HUES48 (cell line): ENCODE measurements around the gene SYT13.
"Not testable (repeated sequence)": the region's sequence is repeated elsewhere in the genome, so short reads cannot be mapped to it uniquely, and the experiment has no call there.

Source experiments
- H3K27ac ChIP-seq: one replicate; pipeline ENCODE4 v1.7.0; 2013; ENCODE audit warnings: low read depth, low read length, inconsistent platforms
- H3K27me3 ChIP-seq: 2 replicates; pipeline ENCODE4 v1.6.1; 2013; ENCODE audit warnings: mild to moderate bottlenecking, low read length; ENCODE audit not compliant: control insufficient read depth, insufficient read depth
- H3K36me3 ChIP-seq: 2 replicates; pipeline ENCODE4 v1.6.1; 2013; ENCODE audit warnings: low read length; ENCODE audit not compliant: control insufficient read depth, insufficient read depth
- H3K4me1 ChIP-seq: 2 replicates; pipeline ENCODE4 v1.6.1; 2013; ENCODE audit warnings: mild to moderate bottlenecking, low read length; ENCODE audit not compliant: control insufficient read depth, insufficient read depth
- H3K4me3 ChIP-seq: 2 replicates; pipeline ENCODE4 v1.5.1; 2013; ENCODE audit warnings: mild to moderate bottlenecking, low read depth, low read length
- H3K9ac ChIP-seq: 2 replicates; pipeline ENCODE4 v1.6.1; 2013; ENCODE audit warnings: mild to moderate bottlenecking, low read depth, low read length, moderate library complexity
- H3K9me3 ChIP-seq: 2 replicates; pipeline ENCODE4 v1.6.1; 2013; ENCODE audit warnings: low read length; ENCODE audit not compliant: control insufficient read depth, insufficient read depth

Gene SYT13

GRCh38 chr11:45263773-45264172 lies 22.4 kb downstream of the SYT13 start:
- Histone ChIP-seq H3K4me3 (no peak overlapping the region), H3K4me1 (peaks cover 19% of the 10 kb centered on the region), H3K9me3 (no peaks in the 10 kb centered on the region), H3K27me3 (no peaks in the 10 kb centered on the region; the same call in 1 of the 2 replicates), H3K9ac (no peak overlapping the region), H3K27ac (no peak overlapping the region), H3K36me3 (no peaks in the 10 kb centered on the region)

DNA sequence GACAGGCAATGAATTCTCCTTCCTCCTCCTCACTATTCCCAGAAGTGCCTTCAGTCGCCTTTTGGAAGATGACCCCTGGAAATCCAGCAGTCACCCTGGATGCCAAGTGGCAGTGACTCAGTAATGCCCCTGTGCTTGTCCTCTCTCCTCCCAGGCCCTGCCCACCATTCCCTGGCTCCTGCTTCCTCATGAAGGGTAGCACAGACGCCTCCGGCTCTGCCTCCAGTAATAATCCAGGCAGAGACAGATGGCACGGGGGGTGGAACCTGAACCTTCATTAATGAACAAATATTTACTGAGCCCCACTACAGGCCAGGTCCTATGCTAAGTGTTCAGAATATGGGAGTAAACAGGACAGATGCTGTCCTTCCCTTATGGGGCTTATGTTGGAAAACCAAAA lies 23.2 kb downstream of the SYT13 start:
- Histone ChIP-seq H3K4me3 (no peak overlapping the region), H3K9me3 (no peaks in the 10 kb centered on the region), H3K36me3 (no peaks in the 10 kb centered on the region), H3K9ac (no peak overlapping the region), H3K27ac (no peak overlapping the region), H3K27me3 (no peaks in the 10 kb centered on the region), H3K4me1 (peaks cover 19% of the 10 kb centered on the region)

DNA sequence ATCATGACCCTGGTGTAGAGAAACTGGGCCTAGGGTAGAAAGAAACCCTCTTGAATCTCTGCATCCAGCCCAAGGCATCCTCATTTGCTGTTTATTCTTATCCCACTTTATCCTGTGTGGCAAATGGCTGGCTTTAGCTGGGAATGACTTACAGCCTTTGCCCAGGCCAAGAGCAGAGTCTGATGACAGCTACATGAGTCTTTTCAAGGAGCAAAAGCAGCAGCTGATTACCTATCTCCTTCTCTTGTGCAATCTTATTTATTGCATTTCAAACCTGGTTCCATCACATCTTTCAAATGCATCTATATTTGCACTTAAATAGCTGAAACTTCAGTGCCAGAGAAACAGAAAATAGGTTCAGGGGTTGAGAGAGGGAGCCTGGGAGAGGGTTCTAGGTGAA lies 26.1 kb downstream of the SYT13 start:
- Histone ChIP-seq H3K9me3 (no peaks in the 10 kb centered on the region), H3K27me3 (no peaks in the 10 kb centered on the region), H3K4me3 (no peak overlapping the region), H3K4me1 (peaks cover 19% of the 10 kb centered on the region), H3K9ac (no peak overlapping the region), H3K36me3 (no peaks in the 10 kb centered on the region), H3K27ac (no peak overlapping the region)

- H3K36me3 ChIP-seq = no peaks in the 10 kb centered on the region
- no peak overlapping the region for H3K27ac ChIP-seq
- H3K4me3 ChIP-seq = no peak overlapping the region
- H3K9me3 ChIP-seq = no peaks in the 10 kb centered on the region
- no peak overlapping the region for H3K9ac ChIP-seq
- H3K4me1 ChIP-seq = peaks cover 19% of the 10 kb centered on the region
- H3K27me3 ChIP-seq = no peaks in the 10 kb centered on the region
These were observed 26.5 kb downstream of the SYT13 start for GRCh38 chr11:45259592-45259991.

- H3K4me3 ChIP-seq = no peak overlapping the region
- no peak overlapping the region for H3K27ac ChIP-seq
- no peaks in the 10 kb centered on the region for H3K9me3 ChIP-seq
- no peaks in the 10 kb centered on the region for H3K36me3 ChIP-seq
- peaks cover 19% of the 10 kb centered on the region for H3K4me1 ChIP-seq
- H3K27me3 ChIP-seq = no peaks in the 10 kb centered on the region
- no peak overlapping the region for H3K9ac ChIP-seq
These were observed 27.1 kb downstream of the SYT13 start for GRCh38 chr11:45258982-45259530.

- H3K27ac ChIP-seq = no peak overlapping the region
- H3K9me3 ChIP-seq = no peaks in the 10 kb centered on the region
- H3K4me1 ChIP-seq = 0 out of 2 replicates have a peak, but pooled peaks cover under 1% of the 10 kb centered on the region
- H3K9ac ChIP-seq = no peak overlapping the region
- H3K4me3 ChIP-seq = no peak overlapping the region
- H3K36me3 ChIP-seq = no peaks in the 10 kb centered on the region
- no peaks in the 10 kb centered on the region for H3K27me3 ChIP-seq
These were observed 32.1 kb downstream of the SYT13 start for GRCh38 chr11:45254070-45254469.

- Histone ChIP-seq H3K36me3 (no peaks in the 10 kb centered on the region), H3K4me3 (no peak overlapping the region), H3K27ac (no peak overlapping the region), H3K27me3 (no peaks in the 10 kb centered on the region), H3K4me1 (no peaks in the 10 kb centered on the region), H3K9ac (no peak overlapping the region), H3K9me3 (no peaks in the 10 kb centered on the region)
These were observed 32.5 kb downstream of the SYT13 start for GRCh38 chr11:45253640-45254039.

DNA sequence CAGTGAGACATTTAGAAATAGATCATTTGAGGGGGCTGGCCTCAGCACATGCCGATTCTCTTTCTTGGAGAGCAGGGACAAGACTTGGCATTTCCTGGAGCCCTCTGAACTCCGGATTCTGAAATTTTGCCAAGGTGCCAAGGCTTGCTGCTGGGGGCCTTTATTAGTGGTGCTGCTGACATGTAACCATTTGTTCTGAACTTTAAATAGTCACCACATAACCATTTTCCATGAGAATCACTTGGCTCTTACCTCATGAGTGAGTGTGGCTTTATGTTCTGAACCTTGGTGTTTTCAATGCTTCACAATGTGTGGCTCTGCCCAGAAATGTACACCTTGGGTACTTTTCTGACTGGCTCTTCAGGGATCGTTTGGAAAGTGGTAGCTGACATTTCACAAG lies 33.3 kb downstream of the SYT13 start:
- Histone ChIP-seq H3K36me3 (no peaks in the 10 kb centered on the region), H3K27me3 (no peaks in the 10 kb centered on the region), H3K9ac (no peak overlapping the region), H3K27ac (no peak overlapping the region), H3K9me3 (no peaks in the 10 kb centered on the region), H3K4me1 (no peaks in the 10 kb centered on the region), H3K4me3 (no peak overlapping the region)

DNA sequence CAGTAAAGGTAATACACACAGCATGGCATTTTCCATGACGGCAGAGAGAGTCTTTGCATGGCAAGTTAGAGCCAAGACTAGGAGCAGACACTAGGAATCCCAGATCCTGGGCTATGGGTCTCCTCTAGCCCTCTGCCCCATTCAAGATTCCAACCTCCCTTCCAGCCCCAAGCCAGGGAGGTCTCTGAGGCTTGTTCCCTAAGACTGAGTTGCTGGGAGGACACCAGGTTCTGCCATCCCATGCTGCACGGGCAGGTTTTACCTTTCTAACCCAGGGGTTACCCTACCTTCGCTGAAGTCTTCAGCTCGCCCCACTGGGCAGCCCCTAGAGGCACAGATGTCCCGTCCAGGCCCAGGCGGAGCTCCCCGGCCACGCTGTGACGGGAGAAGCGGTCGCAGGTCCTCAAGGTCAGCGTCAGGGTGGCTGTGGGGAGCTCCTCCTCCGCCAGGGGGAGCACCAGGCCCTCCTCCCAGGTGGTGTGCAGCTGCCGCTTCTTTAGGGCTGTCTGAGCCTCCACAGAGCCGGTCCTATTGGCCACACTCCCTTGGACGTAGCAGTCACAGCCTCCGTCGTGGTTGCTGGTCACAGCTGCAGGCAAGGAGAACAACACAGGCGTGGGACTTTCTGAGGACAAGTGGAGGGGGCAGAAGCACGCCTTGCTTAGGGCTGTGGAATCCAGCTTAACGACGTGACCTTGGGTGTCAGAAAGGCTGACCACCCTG lies 33.8 kb downstream of the SYT13 start:
- H3K4me3 ChIP-seq = no peak overlapping the region
- H3K27ac ChIP-seq = no peak overlapping the region
- H3K9me3 ChIP-seq = no peaks in the 10 kb centered on the region
- H3K27me3 ChIP-seq = no peaks in the 10 kb centered on the region
- H3K36me3 ChIP-seq = no peaks in the 10 kb centered on the region
- no peaks in the 10 kb centered on the region for H3K4me1 ChIP-seq
- no peak overlapping the region for H3K9ac ChIP-seq

DNA sequence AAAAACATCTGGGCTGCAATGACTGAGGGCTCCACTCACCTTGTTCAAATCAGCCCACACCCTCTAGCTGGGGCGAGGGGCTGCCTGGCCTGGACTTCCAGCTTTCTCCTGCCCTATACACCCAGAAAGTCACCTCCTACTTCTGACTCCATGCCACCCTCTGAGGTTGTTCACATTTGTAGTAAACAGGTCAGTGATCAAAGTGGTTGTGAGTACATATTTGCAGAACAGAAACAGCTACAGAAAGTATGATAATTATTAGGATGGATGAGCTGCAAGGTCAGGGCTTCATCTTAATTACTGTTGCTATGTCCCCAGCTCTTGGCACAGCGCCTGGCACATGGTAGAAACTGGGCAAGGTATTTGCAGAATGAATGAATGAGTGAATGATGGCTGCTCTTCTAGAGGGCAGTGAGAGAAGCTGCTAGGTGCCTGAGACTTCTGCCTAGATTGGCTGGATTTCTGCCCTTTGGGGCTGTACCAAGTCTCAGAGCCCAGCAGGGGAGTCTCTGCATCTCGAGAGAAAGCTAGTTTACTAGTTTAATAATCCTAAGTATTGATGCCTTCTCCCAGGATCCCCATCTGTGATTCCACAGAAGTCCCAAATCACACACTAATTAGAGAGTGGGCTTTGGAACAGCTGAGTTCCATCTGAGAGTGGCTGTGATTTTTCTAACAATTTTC lies 36.0 kb downstream of the SYT13 start:
- Histone ChIP-seq H3K4me3 (no peak overlapping the region), H3K4me1 (no peaks in the 10 kb centered on the region), H3K27me3 (no peaks in the 10 kb centered on the region), H3K27ac (no peak overlapping the region), H3K9ac (no peak overlapping the region), H3K9me3 (no peaks in the 10 kb centered on the region), H3K36me3 (no peaks in the 10 kb centered on the region)

- not testable (repeated sequence) for H3K9me3 ChIP-seq, H3K4me1 ChIP-seq, H3K27me3 ChIP-seq, H3K9ac ChIP-seq, H3K36me3 ChIP-seq, H3K4me3 ChIP-seq, H3K27ac ChIP-seq
These were observed 36.8 kb downstream of the SYT13 start for GRCh38 chr11:45249372-45249771.
